Measurements from ENCODE around the gene SND1. TPM values are rescaled to one million over a fixed set of nuclear protein-coding genes. Genes with fewer than 3 reads are reported as not detected.

The SND1 gene
- total RNA-seq, 6 experiments from 2014 or later, result 217 to 259 (median 247) TPM

DNA sequence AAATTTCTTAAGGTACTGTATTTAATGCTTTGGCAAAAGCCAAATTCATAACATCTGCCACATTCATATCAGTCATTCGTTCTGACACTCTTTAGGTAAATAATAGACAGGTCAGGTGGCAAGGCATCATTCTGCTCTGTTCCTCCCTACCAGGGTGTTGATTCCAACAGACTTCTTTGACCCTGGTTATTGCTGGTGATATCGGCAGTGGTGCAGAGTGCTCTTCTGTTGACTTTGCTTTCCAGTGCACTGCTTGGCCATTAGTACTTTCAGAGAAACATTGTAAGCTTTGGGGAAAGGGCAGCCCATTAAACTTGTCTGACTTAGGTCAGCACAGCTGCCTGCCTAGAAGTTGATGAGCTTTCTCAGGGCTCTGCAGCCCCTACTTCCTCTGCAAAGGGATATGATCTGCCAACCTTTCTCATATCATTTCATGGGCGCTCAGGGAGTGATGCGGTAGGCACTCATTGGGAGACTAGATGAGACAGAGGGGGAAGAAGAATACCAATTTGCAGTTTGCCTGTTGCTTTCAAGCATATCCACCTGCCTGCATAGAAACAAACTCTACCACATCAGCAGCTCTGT, 240.0 kb downstream of the SND1 start:
- no peak for DNase-seq
- H3K27me3 Mint-ChIP-seq (ENCODE audit: insufficient read depth), result peaks cover 1% of the 10 kb centered on the region
- peaks cover 42% of the 10 kb centered on the region for H3K36me3 Mint-ChIP-seq (ENCODE audit: low read depth)
- TF ChIP-seq, protein P1, sequence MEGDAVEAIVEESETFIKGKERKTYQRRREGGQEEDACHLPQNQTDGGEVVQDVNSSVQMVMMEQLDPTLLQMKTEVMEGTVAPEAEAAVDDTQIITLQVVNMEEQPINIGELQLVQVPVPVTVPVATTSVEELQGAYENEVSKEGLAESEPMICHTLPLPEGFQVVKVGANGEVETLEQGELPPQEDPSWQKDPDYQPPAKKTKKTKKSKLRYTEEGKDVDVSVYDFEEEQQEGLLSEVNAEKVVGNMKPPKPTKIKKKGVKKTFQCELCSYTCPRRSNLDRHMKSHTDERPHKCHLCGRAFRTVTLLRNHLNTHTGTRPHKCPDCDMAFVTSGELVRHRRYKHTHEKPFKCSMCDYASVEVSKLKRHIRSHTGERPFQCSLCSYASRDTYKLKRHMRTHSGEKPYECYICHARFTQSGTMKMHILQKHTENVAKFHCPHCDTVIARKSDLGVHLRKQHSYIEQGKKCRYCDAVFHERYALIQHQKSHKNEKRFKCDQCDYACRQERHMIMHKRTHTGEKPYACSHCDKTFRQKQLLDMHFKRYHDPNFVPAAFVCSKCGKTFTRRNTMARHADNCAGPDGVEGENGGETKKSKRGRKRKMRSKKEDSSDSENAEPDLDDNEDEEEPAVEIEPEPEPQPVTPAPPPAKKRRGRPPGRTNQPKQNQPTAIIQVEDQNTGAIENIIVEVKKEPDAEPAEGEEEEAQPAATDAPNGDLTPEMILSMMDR (IDR thresholded peaks at IDR 0.05), result no peak
- H3K27ac Mint-ChIP-seq, result no peak overlapping the region
- H3K4me3 Mint-ChIP-seq, result no peak overlapping the region
- peaks cover 36% of the 10 kb centered on the region for H3K4me1 Mint-ChIP-seq (ENCODE audit: low read depth)
- H3K9me3 Mint-ChIP-seq, result no peaks in the 10 kb centered on the region

DNA sequence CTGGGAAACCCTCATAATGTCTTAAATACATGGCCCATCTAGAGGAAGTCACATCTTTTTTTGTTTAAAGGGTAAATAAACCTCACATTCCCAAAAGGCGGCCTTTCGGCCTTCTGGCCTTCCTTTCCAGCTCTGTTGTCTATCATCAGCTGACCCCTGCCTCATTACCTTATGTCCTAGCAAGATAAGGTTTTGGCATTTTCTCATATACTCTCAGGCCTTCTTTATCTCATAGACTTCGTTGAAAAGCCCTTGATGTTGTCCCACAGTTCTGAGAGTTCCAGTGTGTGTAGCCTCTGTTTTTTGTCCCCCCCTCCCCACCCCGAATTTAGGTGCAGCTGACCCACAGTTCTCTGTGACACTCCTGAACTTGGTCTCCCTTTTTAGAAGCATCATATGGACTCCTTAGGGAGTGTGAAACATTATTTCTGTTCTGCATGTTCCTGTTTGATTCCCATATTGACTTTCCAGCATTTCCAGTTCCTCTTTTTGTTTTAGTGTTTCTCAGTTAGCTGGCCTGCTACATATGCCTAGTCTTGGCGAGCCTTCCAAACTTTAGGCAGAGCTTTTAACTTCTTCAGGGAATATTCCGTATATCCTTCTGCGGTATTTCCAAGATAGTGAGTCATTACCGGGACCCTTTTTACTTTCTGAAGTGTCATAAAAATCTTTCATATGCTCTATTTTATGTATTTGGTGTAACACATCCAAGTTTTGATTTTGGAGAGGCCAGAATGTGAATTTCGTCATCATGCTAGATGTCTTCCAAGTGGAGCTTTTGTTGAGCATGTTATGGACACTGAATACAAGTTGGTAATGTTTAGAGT, 240.7 kb downstream of the SND1 start:
- Mint-ChIP-seq H3K9me3 (no peaks in the 10 kb centered on the region), H3K36me3 (ENCODE audit: low read depth) (peaks cover 41% of the 10 kb centered on the region), H3K27ac (no peak overlapping the region), H3K4me1 (ENCODE audit: low read depth) (peaks cover 28% of the 10 kb centered on the region), H3K27me3 (ENCODE audit: insufficient read depth) (peaks cover 1% of the 10 kb centered on the region), H3K4me3 (no peak overlapping the region)
- TF ChIP-seq, protein P1 (IDR thresholded peaks at IDR 0.05), result no peak
- DNase-seq, result no peak

DNA sequence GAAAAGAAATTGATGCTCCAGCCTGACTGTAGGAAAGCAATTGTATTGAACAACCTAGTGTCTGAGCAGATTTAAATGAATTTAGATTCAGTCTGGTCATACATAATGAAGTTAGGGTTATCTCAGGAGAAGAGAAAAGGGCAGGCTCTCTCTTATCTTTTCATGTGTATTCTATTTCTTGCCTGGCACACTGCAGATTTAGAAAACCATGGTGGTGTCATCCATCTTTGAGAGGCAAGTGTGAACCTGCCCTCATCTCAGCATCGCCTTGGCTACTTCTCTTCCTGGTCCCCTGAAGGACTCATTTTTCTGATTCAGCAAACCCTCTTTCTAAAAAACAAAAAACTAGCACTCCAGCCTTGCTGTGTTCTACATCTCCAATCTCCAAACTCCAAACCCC, 241.6 kb downstream of the SND1 start:
- H3K36me3 Mint-ChIP-seq (ENCODE audit: low read depth), result peaks cover 33% of the 10 kb centered on the region
- no peak overlapping the region for H3K4me3 Mint-ChIP-seq
- peaks cover 26% of the 10 kb centered on the region for H3K4me1 Mint-ChIP-seq (ENCODE audit: low read depth)
- H3K27ac Mint-ChIP-seq, result no peak overlapping the region; the same call in 1 of the 2 replicates
- DNase-seq, result no peak
- H3K27me3 Mint-ChIP-seq (ENCODE audit: insufficient read depth), result no peaks in the 10 kb centered on the region; the same call in 1 of the 2 replicates
- TF ChIP-seq, protein P1 (IDR thresholded peaks at IDR 0.05), result no peak
- H3K9me3 Mint-ChIP-seq, result no peaks in the 10 kb centered on the region

DNA sequence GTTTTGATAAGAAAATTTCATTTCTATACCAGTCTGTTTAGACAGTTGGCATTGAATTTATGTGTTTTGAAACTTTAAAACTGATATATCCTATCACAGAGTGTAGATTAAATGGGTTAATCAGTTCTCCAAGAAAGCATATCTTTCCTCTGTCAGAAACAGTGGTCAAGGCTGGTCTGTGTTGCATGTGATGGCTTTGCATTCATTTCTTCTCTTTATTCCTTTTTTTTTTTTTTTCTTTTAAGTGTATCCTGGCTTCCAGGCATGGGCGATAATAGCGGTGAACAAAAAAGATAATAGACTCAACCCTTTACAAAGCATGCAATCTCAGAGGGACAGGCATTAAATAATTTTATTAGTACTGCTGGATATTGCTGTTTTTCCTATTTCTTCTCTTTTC, 242.6 kb downstream of the SND1 start:
- Mint-ChIP-seq H3K9me3 (no peaks in the 10 kb centered on the region), H3K27ac (no peak overlapping the region), H3K36me3 (ENCODE audit: low read depth) (peaks cover 25% of the 10 kb centered on the region), H3K4me1 (ENCODE audit: low read depth) (peaks cover 26% of the 10 kb centered on the region), H3K27me3 (ENCODE audit: insufficient read depth) (no peaks in the 10 kb centered on the region; the same call in 1 of the 2 replicates), H3K4me3 (no peak overlapping the region)
- no peak for DNase-seq
- TF ChIP-seq, protein P1 (IDR thresholded peaks at IDR 0.05), result no peak

DNA sequence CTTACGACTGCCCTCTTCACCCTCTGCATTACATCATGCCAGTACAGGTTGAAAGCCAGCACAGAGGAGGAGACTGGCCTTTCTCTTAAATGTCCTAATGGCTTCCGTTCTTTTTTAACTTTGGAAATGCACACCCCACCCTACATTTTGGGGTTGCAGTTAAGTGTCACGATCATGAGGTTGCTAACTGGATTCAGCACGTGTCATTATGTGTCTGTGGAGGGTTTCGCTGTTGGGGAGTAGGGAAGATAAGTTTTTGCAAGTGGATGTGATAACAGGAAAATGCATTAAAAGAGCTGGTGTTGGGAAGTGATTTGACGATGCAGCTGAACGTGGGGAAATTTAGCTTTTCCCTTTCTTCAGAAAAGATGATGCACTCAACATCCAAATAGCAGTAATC, 243.4 kb downstream of the SND1 start:
- Mint-ChIP-seq H3K4me3 (no peak overlapping the region), H3K9me3 (no peaks in the 10 kb centered on the region), H3K36me3 (ENCODE audit: low read depth) (peaks cover 18% of the 10 kb centered on the region; the same call in 1 of the 2 replicates), H3K4me1 (ENCODE audit: low read depth) (peaks cover 19% of the 10 kb centered on the region), H3K27me3 (ENCODE audit: insufficient read depth) (no peaks in the 10 kb centered on the region; the same call in 1 of the 2 replicates), H3K27ac (no peak overlapping the region)
- TF ChIP-seq, protein P1 (IDR thresholded peaks at IDR 0.05), result no peak
- no peak for DNase-seq
